Cardiac fibroblast (primary cell): ENCODE results near the gene KIF2C.
"Not testable (repeated sequence)": the region's sequence is repeated elsewhere in the genome, so short reads cannot be mapped to it uniquely, and the experiment has no call there.

Experiments
- DNase-seq, 2 donors: peaks; one replicate each; pipeline versions ENCODE4 v3.0.0 to v3.0.0-alpha.2; 2010; ENCODE audit warnings: low read depth in 2 of 2
- H3K4me3 ChIP-seq, 2 donors: replicated peaks in 1 of 2; 1 replicate in 1 of 2; 2 replicates in 1 of 2; pipeline ENCODE4 v1.5.1; 2011; ENCODE audit warnings: low read depth in 2 of 2, low read length in 2 of 2, mild to moderate bottlenecking in 2 of 2, moderate library complexity in 1 of 2
- CTCF ChIP-seq: IDR thresholded peaks from one replicate; pipeline ENCODE4 v1.5.1; 2011; ENCODE audit warnings: low read depth, mild to moderate bottlenecking, low read length, inconsistent platforms

Gene KIF2C

GRCh38 chr1:44786138-44786840, 46.7 kb downstream of the KIF2C start:
- DNase-seq: peak; percentile 58 to 61
- TF ChIP-seq CTCF: peak; percentile 99
- H3K4me3 ChIP-seq: peak overlapping the region; percentile 43 to 47

- no peak for DNase-seq
- H3K4me3 ChIP-seq: no peak overlapping the region
- no peak for TF ChIP-seq CTCF
Observed at GRCh38 chr1:44786841-44787426, 47.3 kb downstream of the KIF2C start.

GRCh38 chr1:44787506-44787905, 47.9 kb downstream of the KIF2C start:
- TF ChIP-seq CTCF: no peak
- no peak overlapping the region for H3K4me3 ChIP-seq
- no peak for DNase-seq

GRCh38 chr1:44788120-44788860, 48.7 kb downstream of the KIF2C start, which contains the start of gene BEST4:
BEST4 (minus strand) TSS chr1:44788170; CDS start chr1:44787705, 465 bp downstream.
- TF ChIP-seq CTCF: no peak
- no peak for DNase-seq
- H3K4me3 ChIP-seq: no peak within 1 kb of the TSS

GRCh38 chr1:44790968-44791801, 51.5 kb downstream of the KIF2C start:
- no peak overlapping the region for H3K4me3 ChIP-seq
- DNase-seq: no peak
- TF ChIP-seq CTCF: no peak

GRCh38 chr1:44792736-44793502, 53.3 kb downstream of the KIF2C start:
- H3K4me3 ChIP-seq: no peak overlapping the region
- no peak for DNase-seq
- TF ChIP-seq CTCF: no peak

- DNase-seq, H3K4me3 ChIP-seq: not testable (repeated sequence)
Observed at GRCh38 chr1:44797886-44798285, 58.2 kb downstream of the KIF2C start.
